Brain microvascular endothelial cell (primary cell): ENCODE data around the gene SDK1.

Source experiments
- DNase-seq: peaks from one replicate; pipeline ENCODE4 v3.0.0-alpha.2; 2020
- H3K27ac ChIP-seq: fragments of 250-450 bp; sonication (Bioruptor Pico); 2 replicates; pipeline ENCODE4 v1.5.1; 2020; ENCODE audit warnings: mild to moderate bottlenecking, moderate library complexity
- H3K27me3 ChIP-seq: fragments of 250-450 bp; sonication (Bioruptor Pico); replicated peaks from 2 replicates; pipeline ENCODE4 v1.5.1; 2020; ENCODE audit warnings: mild to moderate bottlenecking
- H3K36me3 ChIP-seq: fragments of 250-450 bp; sonication (Bioruptor Pico); replicated peaks from 2 replicates; pipeline ENCODE4 v1.5.1; 2020; ENCODE audit warnings: mild to moderate bottlenecking
- H3K4me3 ChIP-seq: 2 replicates; pipeline ENCODE4 v1.5.1; 2011; ENCODE audit warnings: low read depth, mild to moderate bottlenecking, control low read depth, low read length, moderate library complexity
- CTCF ChIP-seq: IDR thresholded peaks from 2 replicates; pipeline ENCODE4 v1.5.1; 2011; ENCODE audit warnings: low read depth, mild to moderate bottlenecking, moderate library complexity, low read length, control low read depth, inconsistent platforms; ENCODE audit errors: missing control alignments
- in situ Hi-C: cut with HindIII; loops from 2 replicates; pipeline ENCODE4 v1.10.0; 2017; ENCODE audit warnings: low sequenced_read_pairs, low pct_ligation_motif_present

The SDK1 gene

GRCh38 chr7:3439333-3440030 is 138.4 kb downstream of the SDK1 start:
- DNase-seq: peak; percentile 87
- Histone ChIP-seq H3K27me3 (no peaks in the 10 kb centered on the region), H3K27ac (peak overlapping the region; percentile 47), H3K4me3 (no peak overlapping the region), H3K36me3 (no peaks in the 10 kb centered on the region)
- TF ChIP-seq CTCF: peak; percentile 21
- in situ Hi-C loops: no loop called here

GRCh38 chr7:3440509-3440908 is 139.5 kb downstream of the SDK1 start:
- in situ Hi-C loops: no loop called here
- Histone ChIP-seq H3K4me3 (no peak overlapping the region), H3K27me3 (no peaks in the 10 kb centered on the region), H3K36me3 (no peaks in the 10 kb centered on the region), H3K27ac (no peak overlapping the region)
- no peak for TF ChIP-seq CTCF
- no peak for DNase-seq

GRCh38 chr7:3443716-3444115 is 142.7 kb downstream of the SDK1 start:
- no peaks in the 10 kb centered on the region for H3K36me3 ChIP-seq
- H3K27me3 ChIP-seq: no peaks in the 10 kb centered on the region
- no peak for TF ChIP-seq CTCF
- DNase-seq: no peak
- in situ Hi-C loops: no loop called here
- no peak overlapping the region for H3K4me3 ChIP-seq
- H3K27ac ChIP-seq: no peak overlapping the region

GRCh38 chr7:3446786-3447185 is 145.7 kb downstream of the SDK1 start:
- in situ Hi-C loops: no loop called here
- H3K4me3 ChIP-seq: no peak overlapping the region
- no peak for DNase-seq
- no peak for TF ChIP-seq CTCF
- H3K27ac ChIP-seq: no peak overlapping the region
- H3K27me3 ChIP-seq: no peaks in the 10 kb centered on the region
- H3K36me3 ChIP-seq: no peaks in the 10 kb centered on the region

GRCh38 chr7:3451701-3452100 is 150.6 kb downstream of the SDK1 start:
- Histone ChIP-seq H3K4me3 (no peak overlapping the region), H3K36me3 (no peaks in the 10 kb centered on the region), H3K27me3 (no peaks in the 10 kb centered on the region), H3K27ac (no peak overlapping the region)
- no peak for DNase-seq
- no peak for TF ChIP-seq CTCF
- in situ Hi-C loops: no loop called here

GRCh38 chr7:3453398-3453797 is 152.3 kb downstream of the SDK1 start:
- Histone ChIP-seq H3K4me3 (no peak overlapping the region), H3K27me3 (no peaks in the 10 kb centered on the region), H3K36me3 (no peaks in the 10 kb centered on the region), H3K27ac (no peak overlapping the region)
- in situ Hi-C loops: no loop called here
- DNase-seq: no peak
- TF ChIP-seq CTCF: no peak
